Endothelial cell of umbilical vein (primary cell): ENCODE results near the gene LAMB1.

Experiments used
- EZH2 ChIP-seq: IDR thresholded peaks from 2 replicates; pipeline ENCODE4 v1.6.1; 2012; ENCODE audit warnings: borderline replicate concordance, low read depth, mild to moderate bottlenecking, moderate library complexity, low read length, inconsistent platforms; ENCODE audit not compliant: severe bottlenecking
- JUN ChIP-seq: IDR thresholded peaks from 2 replicates; pipeline ENCODE4 v1.6.1; 2011; ENCODE audit warnings: borderline replicate concordance, low read depth; ENCODE audit not compliant: insufficient read length, insufficient read depth
- MYC ChIP-seq: IDR thresholded peaks from one replicate; pipeline ENCODE4 v1.6.1; 2011; ENCODE audit warnings: mild to moderate bottlenecking, low read depth, low read length
- POLR2A ChIP-seq: IDR thresholded peaks from 2 replicates; pipeline ENCODE4 v1.6.1; 2012; ENCODE audit warnings: low read depth, mild to moderate bottlenecking, control low read depth, low read length
- POLR2AphosphoS5 ChIP-seq: IDR thresholded peaks from 2 replicates; pipeline ENCODE4 v1.6.1; 2012; ENCODE audit warnings: low read depth, mild to moderate bottlenecking, control low read depth, low read length, moderate library complexity; ENCODE audit not compliant: insufficient read depth
- TF ChIP-seq, protein P1 (sequence below), 2 donors: IDR thresholded peaks; 1 replicate in 1 of 2; 2 replicates in 1 of 2; pipeline ENCODE4 v1.5.1; 2011; ENCODE audit warnings: low read length in 2 of 2, mild to moderate bottlenecking in 2 of 2, moderate library complexity in 2 of 2, control low read depth in 1 of 2, inconsistent platforms in 1 of 2, low read depth in 1 of 2; ENCODE audit not compliant: insufficient read depth in 1 of 2; ENCODE audit errors: extremely low read depth in 1 of 2
- TF ChIP-seq, protein P2 (sequence below): IDR thresholded peaks from 2 replicates; pipeline ENCODE4 v1.6.1; 2011; ENCODE audit not compliant: insufficient read depth, insufficient read length

- no peak for TF ChIP-seq POLR2A
- TF ChIP-seq JUN = no peak
- TF ChIP-seq, protein P1, sequence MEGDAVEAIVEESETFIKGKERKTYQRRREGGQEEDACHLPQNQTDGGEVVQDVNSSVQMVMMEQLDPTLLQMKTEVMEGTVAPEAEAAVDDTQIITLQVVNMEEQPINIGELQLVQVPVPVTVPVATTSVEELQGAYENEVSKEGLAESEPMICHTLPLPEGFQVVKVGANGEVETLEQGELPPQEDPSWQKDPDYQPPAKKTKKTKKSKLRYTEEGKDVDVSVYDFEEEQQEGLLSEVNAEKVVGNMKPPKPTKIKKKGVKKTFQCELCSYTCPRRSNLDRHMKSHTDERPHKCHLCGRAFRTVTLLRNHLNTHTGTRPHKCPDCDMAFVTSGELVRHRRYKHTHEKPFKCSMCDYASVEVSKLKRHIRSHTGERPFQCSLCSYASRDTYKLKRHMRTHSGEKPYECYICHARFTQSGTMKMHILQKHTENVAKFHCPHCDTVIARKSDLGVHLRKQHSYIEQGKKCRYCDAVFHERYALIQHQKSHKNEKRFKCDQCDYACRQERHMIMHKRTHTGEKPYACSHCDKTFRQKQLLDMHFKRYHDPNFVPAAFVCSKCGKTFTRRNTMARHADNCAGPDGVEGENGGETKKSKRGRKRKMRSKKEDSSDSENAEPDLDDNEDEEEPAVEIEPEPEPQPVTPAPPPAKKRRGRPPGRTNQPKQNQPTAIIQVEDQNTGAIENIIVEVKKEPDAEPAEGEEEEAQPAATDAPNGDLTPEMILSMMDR (IDR thresholded peaks at IDR 0.05; ENCODE audit: extremely low read depth in 1 of 2, insufficient read depth in 1 of 2, low read depth in 1 of 2, low read length in 2 of 2) = no peak
- TF ChIP-seq POLR2AphosphoS5 = no peak
- TF ChIP-seq EZH2 = no peak
- TF ChIP-seq, protein P2, sequence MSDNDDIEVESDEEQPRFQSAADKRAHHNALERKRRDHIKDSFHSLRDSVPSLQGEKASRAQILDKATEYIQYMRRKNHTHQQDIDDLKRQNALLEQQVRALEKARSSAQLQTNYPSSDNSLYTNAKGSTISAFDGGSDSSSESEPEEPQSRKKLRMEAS = no peak
- TF ChIP-seq MYC = no peak
Observed at GRCh38 chr7:107968449-107968848, 34.5 kb downstream of the LAMB1 start.
